ENCODE measurements around the gene IFNA2. TPM values are rescaled to one million over a fixed set of nuclear protein-coding genes. Genes with fewer than 3 reads are reported as not detected.

IFNA2 gene
- total and polyA plus RNA-seq, 7 donors: not detected

DNA sequence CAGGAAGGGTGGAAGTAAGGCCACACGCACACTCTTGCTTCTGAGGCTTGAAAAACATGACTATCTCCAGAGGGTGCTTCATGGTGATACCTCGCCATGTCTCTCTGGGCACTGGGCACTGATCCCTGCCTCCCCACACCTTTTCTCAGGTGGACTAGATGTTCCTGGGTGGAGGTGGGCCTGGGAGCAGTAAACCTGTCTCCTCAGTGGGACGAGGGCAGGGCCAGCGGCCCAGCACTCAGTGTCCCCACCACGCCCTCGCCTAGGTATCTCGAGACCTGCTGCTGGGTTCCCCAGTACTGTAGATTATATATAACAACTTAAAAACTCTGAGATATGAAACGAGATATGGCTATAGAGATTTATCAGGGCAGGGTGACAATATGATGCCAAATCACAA, 22.9 kb downstream of the IFNA2 start:
- TF ChIP-seq CTCF (IDR thresholded peaks at IDR 0.05): no peak
- WGBS, 3 donors: 85 to 90% (median 86%) methylated on average over 8 of the region's 8 CpGs
- ATAC-seq: no peak

DNA sequence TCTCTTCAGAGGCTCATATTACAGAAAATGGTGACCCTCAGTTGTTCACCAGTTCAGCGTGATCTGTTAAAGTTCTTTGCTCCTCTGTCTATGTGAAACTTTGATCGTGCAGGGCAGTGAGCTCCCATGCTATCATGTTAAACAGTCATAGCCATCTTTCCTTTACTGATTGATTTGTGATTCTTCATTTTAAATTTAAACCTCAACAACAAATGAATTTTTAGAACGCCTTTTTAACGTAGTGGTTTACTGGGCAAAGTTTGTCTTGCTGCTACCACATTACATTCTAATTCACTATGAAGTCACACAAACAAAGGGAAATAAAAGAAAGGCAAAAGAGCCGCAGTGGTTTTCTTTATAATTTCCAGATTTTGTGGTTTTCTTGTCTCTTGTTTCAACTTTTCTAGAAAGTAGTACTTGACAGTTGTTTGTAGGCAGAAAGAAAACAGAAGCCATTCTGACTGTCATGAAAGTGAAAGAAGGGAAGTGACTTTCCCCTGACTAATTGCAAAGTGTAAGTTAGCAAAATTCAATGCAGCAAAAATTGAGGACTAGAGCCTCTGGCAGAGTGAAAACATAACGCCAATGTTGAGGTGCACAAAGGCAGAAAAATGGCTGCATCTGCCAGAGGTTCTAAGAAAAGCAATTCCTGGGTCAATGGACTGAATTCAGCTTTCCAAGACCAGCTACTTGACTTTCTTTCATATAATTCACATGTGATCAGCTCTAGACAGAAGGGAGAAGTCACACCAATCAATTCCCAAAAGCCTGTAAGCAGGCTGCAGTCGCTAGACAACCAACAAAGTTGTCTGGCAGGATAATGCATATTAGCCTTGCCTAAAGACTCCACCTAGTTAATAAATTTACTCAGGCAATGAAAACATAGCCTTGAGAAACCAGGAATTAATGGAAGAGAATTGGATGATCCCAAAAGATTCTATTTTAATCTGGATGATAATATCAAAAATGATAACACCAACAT, 27.4 kb downstream of the IFNA2 start:
- no peaks in the 10 kb centered on the region for H3K9me3 ChIP-seq
- no peak for DNase-seq
- H3K36me3 ChIP-seq (ENCODE audit: insufficient read depth in 1 of 2, low read depth in 1 of 2): no peaks in the 10 kb centered on the region
- intact Hi-C loops (cut with DNase I): no loop called here
- no peaks in the 10 kb centered on the region for H3K27me3 ChIP-seq (ENCODE audit: insufficient read depth in 3 of 3, low read length in 2 of 3)
- 39 to 51% (median 46%) methylated on average over 7 of the region's 7 CpGs for WGBS, 3 donors
- no peak for TF ChIP-seq CTCF (IDR thresholded peaks at IDR 0.05)
- no peak overlapping the region for H3K27ac ChIP-seq
- H3K4me1 ChIP-seq: no peaks in the 10 kb centered on the region
- no peak overlapping the region for H3K4me3 ChIP-seq
- no peak for ATAC-seq

More for the DNA sequence above, 22.9 kb downstream of the IFNA2 start:
- H3K36me3 ChIP-seq (ENCODE audit: insufficient read depth in 1 of 2, low read depth in 1 of 2): no peaks in the 10 kb centered on the region
- H3K27ac ChIP-seq: no peak overlapping the region
- DNase-seq: no peak
- H3K4me3 ChIP-seq: no peak overlapping the region
- no peaks in the 10 kb centered on the region for H3K9me3 ChIP-seq
- intact Hi-C loops (cut with DNase I): no loop called here
- no peaks in the 10 kb centered on the region for H3K4me1 ChIP-seq
- H3K27me3 ChIP-seq (ENCODE audit: insufficient read depth in 3 of 3, low read length in 2 of 3): peaks cover 0 to 5% (median 0%) of the 10 kb centered on the region in 3 donors

DNA sequence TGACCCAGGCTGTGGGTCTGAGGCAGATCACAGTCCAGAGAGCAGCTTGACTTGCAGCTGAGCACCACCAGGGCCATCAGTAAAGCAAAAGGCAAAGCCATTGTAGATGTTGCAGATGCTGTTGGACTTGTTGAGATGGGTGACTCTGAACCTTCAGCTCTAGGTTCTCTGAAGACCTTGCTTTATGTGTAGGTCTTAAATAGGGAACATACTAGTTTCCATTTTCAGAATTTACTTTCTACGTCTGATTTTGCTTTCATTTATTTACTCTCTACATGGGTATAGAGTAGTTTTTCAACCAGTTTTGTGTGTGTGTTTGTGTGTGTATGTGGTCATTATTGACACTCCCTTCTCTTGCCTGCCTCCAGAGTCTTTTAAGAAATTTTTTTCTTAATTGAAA, 34.4 kb downstream of the IFNA2 start, which contains the start of gene IFNA6:
IFNA6 (minus strand) TSS at position 101 of the 400 bp plus-strand sequence; CDS start at position 101, 0 bp downstream.
- DNase-seq (no peak), ATAC-seq (no peak)
- 87 to 94% (median 88%) methylated on average over 1 of the region's 1 CpG for WGBS, 3 donors
- no peak within 1 kb of the TSS for H3K27ac ChIP-seq
- H3K9me3 ChIP-seq: no peaks in the 10 kb centered on the region
- no peaks in the 10 kb centered on the region for H3K36me3 ChIP-seq (ENCODE audit: insufficient read depth in 1 of 2, low read depth in 1 of 2)
- H3K27me3 ChIP-seq (ENCODE audit: insufficient read depth in 3 of 3, low read length in 2 of 3): peaks cover 0 to 4% (median 0%) of the 10 kb centered on the region in 3 donors
- H3K4me3 ChIP-seq: no peak within 1 kb of the TSS
- TF ChIP-seq CTCF (IDR thresholded peaks at IDR 0.05): no peak
- intact Hi-C loops (cut with DNase I): no loop called here
- H3K4me1 ChIP-seq: no peaks in the 10 kb centered on the region

DNA sequence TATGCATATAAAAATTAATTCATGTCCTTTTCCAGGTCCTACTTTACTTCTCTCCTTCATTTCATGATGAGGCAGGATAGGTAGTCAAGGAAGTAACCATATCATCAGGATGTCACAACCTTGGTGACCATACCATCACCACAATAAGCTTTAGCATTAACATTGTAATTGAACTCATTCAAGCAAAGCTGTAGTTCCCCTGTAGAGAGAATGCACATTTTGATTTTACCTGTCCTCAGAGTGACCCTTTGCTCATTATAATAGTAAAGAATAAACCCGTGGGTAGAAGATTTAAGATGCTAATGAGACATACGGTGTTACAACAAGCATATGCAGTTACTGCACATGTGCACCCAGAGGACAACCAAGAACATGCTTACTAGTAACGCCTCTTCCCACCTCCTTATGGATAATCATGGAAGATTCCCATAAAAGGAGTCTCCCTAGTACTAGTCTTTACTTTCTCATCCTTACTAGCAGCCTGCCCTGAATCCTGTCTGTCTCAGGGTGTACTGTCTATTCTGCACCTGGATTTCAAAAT, 36.7 kb downstream of the IFNA2 start:
- no peak overlapping the region for H3K4me3 ChIP-seq
- H3K27me3 ChIP-seq (ENCODE audit: insufficient read depth in 3 of 3, low read length in 2 of 3): peaks cover 0 to 4% (median 0%) of the 10 kb centered on the region in 3 donors
- no peak for TF ChIP-seq CTCF (IDR thresholded peaks at IDR 0.05)
- intact Hi-C loops (cut with DNase I): loop anchor here in 1 of 2 donors (5.0 kb wide), 1 partner anchor 44 kb away; no protein-coding TSS in a partner anchor
- ATAC-seq: no peak
- peaks cover 6% of the 10 kb centered on the region for H3K9me3 ChIP-seq
- no peak for DNase-seq
- no peaks in the 10 kb centered on the region for H3K36me3 ChIP-seq (ENCODE audit: insufficient read depth in 1 of 2, low read depth in 1 of 2)
- 63 to 73% (median 72%) methylated on average over 3 of the region's 3 CpGs for WGBS, 3 donors
- no peaks in the 10 kb centered on the region for H3K4me1 ChIP-seq
- no peak overlapping the region for H3K27ac ChIP-seq
